Activated CD4-positive, alpha-beta T cell treated with anti-CD3 and anti-CD28 coated beads, Interleukin-2, Interleukin-6, amounts not matched to agents 100 ng/mL and 50 ng/mL, durations not matched to agents 16 hours and 8 hours (primary cell): ENCODE measurements around the gene MOG.

Experiments used
- DNase-seq: peaks from one replicate; pipeline ENCODE4 v3.0.0-alpha.2; 2020

The MOG gene

DNA sequence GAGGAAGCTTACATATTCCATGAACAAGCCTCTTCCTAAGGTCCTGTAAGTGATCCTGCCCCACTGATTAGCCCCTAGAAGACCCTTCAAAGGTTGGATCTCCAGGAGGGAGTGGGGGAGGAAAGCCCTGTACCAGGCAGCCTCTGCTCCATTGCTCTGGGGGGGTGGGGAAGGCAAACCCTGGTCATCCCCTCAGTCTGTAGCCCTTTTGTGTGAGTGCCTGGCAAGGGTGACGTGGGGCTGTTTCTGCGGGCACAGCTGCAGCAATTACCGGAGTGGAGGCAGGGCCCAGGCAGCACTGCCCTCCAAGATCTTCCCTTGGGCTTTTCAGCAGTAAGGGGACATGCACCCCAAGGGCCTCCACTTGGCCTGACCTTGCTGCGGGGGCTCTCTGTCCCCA lies at the start of gene MOG:
Gene MOG, plus strand, starts transcription at position 295 of the 400 bp plus-strand sequence. CDS start 118 bp downstream, outside the sequence.
- no peak for DNase-seq

- DNase-seq = no peak
Measured at GRCh38 chr6:29608131-29608530, 48.8 kb upstream of the MOG start.

GRCh38 chr6:29610540-29610939 lies 46.4 kb upstream of the MOG start:
- no peak for DNase-seq

GRCh38 chr6:29611426-29611825 lies 45.5 kb upstream of the MOG start:
- DNase-seq = no peak

DNA sequence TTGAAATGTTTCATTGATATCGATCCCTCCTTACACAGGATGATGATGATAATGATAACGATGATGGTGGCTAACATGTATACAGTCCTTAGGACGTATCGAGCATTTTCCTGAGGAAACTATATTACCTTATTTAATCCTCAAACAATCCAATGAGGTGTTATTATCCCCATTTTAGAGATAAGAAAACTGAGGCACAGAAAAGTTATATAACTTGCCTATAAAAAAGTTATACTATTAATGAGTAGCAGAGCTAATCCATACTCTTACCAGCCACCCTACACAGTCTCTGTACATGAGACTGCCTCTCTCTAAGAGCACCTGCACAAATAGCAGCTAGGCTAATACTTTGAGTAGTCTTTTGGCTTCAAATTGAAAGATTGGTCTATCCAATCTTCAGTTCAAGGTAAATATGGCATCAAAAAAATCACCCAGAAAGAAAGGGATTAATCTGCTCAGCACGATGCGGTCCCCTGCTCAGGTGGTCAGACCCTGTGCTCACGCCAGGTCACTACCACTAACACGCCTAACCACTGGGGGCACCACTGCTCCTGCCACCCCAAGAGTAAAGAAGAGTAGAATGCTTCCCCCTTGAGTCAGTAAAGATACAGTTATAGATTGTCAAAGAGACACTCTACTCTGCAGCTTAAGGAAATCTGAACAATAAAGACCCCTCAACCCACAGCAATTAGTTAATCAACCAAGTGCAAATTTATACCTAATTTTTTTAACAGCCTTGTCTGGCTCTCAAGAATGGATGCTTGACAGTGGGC lies 38.9 kb upstream of the MOG start:
- DNase-seq = no peak

- DNase-seq = no peak
Measured at GRCh38 chr6:29619578-29620160, 37.2 kb upstream of the MOG start.

GRCh38 chr6:29620630-29621029 lies 36.3 kb upstream of the MOG start:
- no peak for DNase-seq

- no peak for DNase-seq
Measured at GRCh38 chr6:29624520-29624961, 32.4 kb upstream of the MOG start.

DNA sequence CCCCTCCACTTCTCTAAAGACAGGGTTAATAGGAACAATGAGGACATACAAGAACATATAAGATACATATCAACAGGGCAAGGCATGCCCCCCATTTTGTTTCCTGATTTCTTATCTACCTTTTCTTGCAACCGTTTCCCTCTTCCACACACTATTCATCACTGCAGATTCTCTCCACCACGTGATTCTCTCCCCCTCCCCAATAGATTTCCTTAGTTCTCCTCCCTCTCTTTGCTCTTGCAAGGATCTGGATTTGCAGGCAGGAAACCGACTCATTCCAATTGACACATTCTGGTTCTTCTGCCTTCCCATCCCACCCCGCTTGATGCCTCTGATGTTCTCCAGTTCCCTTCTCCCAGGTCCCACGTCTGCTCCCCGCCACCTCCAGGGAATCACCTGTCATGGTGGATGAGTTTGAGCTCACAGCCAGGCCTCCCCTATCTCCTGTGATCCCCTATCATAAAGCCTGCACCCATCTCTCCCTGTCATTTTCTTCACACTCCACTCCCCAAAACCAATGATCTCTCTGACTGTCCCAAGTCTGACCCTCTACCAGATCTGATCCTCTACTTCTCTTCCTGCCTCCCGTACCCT lies 31.5 kb upstream of the MOG start:
- DNase-seq = no peak

DNA sequence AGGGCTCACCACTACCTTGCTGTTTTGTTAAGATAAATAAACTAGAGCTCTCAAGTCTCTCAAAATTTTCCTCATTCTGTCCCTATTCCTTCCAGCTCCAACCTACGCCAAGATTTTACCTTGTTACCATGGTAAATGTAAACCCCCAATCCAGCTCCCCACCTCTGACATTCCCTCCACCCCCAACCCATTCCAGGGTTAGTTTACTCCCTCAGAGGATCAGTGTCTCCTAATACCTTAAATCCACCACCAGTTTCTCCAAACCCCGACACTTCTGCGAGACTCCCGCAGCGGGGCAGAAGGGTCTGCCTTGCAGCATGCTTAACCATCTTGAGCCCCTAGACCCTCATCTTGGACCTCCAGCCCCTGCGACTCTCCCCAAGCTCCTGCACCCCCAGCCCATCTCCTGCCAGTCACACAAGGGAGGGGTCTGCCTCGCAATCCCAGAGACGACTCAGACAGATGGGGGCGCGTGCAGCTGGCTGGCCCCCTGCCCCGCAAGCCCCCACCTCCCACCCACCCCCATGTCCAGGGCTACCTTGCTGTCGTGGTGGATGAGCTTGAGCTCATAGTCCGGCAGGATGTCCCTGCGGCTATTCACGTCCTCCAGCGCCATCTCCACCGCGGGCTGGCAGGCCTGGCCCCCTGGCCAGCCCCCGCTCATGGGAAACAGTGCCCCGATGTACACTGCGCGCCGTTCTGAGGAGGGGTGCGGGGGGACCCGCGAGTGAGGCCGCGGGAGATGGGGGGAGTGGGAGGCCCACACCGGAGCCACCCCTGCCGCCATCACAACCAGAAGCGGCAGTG lies 29.7 kb upstream of the MOG start:
- DNase-seq = no peak

- DNase-seq = peak; percentile 30
Measured at GRCh38 chr6:29627755-29628418, 29.0 kb upstream of the MOG start.

DNA sequence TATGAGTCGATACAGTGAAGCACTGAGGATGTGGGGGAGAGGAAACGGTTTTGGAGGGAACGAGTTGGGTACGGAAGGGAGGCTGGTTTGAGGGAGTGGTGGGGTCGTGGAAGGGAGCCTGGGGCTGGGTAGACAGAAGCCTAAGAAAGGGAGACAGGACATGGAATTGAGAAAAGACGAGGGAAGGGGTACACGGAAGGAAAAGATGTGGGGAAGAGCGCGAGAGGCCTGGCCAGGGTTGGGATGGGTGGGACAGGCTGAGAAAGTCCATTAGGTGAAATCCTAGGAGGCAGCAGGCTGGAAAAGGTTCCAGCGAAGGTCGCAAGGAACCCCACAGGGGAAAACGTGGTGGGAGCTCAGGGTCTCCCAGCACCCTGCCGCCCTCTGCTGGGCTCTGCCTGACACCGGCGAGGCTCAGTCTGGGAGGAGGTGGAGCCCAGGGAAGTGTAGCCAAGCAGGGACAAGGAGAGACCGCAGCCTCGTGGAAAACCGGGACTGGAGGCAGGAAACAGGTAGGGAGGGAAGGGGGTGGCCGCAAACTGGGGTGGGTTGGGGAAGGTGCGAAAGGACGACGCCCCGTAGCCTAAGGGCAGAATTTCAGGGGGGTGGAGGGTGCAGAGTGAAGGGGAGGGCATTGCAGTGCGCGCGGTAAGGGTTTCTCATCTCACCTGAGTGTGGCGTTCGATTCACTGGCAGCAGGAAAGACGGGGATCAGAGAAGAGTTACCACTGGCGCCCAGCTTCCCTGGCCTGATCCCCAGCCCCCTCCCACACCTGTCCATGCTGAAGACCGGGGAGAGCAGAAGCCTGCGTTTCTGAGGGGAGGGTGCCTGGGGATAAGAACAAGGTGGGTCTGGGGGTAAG lies 28.2 kb upstream of the MOG start:
- DNase-seq = peak; percentile 64

DNA sequence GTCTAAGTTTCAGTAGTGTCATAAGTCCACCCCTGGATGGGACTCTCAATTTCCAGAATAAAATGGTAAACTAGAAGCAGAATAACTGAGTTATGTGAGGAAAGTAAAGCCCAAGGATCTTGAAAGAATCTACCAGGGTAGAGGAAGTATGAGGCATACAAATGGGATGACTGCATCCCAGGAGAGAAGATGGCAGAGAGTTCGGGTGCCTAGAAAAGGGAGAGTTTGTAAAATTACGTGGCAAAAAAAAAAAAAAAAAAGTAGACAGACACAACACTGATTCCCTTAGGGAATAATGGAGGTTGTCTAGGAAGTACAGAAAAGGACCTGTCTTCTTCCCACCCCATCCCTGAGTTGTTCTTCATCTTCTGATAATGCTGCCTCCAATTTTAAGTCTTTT lies 27.3 kb upstream of the MOG start:
- DNase-seq = no peak

DNA sequence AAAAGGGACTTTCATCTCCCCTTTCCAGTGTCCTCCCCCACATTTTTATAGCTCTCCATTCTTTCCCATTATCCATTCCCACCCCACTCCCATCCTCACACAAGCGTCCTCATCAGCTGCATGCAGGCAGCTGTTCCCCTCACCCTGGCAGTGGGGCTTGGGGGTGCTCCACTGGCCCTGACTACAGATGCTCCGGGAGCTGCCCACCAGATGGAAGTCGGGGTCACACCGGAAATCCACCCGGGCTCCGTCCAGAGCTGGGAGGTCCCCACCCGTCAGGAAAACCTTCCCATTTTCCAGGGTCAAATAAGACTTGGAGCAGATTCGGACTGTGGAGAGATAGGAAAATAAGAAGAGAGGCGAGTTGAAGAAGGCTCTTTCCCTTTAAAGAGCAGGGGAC lies 26.6 kb upstream of the MOG start:
- DNase-seq = no peak

DNA sequence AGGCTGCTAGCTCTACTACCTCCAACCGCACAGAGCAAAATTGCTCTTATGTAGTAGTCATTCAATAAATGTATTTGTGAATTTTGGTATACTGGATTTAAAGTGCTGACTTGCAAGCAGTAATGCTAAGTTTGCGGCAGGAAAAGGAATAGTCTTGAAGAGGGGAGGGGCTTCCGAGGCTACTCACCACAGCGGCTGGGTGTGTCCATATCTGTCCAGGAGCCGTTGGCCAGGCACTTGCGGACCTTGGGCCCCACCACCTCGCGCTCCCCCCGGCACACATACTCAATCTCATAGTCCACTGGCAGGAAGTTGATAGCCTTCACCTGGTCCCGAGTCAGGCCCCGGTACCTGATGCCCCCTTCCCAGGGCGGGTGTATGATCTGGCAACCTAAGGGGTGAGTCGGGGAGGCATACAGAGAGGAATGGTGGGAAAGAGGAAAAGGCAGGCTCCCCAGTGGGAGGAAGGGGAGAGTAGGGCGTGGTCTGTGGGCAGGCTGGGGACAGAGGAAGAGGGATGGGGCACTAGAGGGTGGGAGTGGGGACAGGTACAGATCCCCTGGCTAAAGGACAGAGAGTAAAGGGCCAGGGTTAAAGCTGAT lies 25.6 kb upstream of the MOG start:
- DNase-seq = no peak

GRCh38 chr6:29631860-29632731 lies 24.8 kb upstream of the MOG start:
- peak; percentile 49 for DNase-seq

- DNase-seq = peak; percentile 73
Measured at GRCh38 chr6:29632789-29633533, 23.9 kb upstream of the MOG start, which contains the start of gene GABBR1. GABBR1 (minus strand) TSS chr6:29633183; CDS start chr6:29632385, 798 bp downstream.

- DNase-seq = no peak
Measured at GRCh38 chr6:29633534-29633905, 23.4 kb upstream of the MOG start.

GRCh38 chr6:29637247-29637646 lies 19.6 kb upstream of the MOG start:
- no peak for DNase-seq
